M059J (cell line): ENCODE results near the gene CHMP2A. TPM values are rescaled to one million over a fixed set of nuclear protein-coding genes. Genes with fewer than 3 reads are reported as not detected.
"Not testable (repeated sequence)": the region's sequence is repeated elsewhere in the genome, so short reads cannot be mapped to it uniquely, and the experiment has no call there.

ENCODE experiments used
- DNase-seq: peaks from one replicate; pipeline ENCODE4 v3.0.0-alpha.2; 2012; ENCODE audit warnings: low read depth
- total RNA-seq: library from RNA; depleted of rRNA; stranded (reverse); fragments of >200 nt; shearing (Covaris generic); gene quantifications from 2 replicates; pipeline ENCODE4 v1.2.3, GENCODE V29; 2014

The CHMP2A gene
- total RNA-seq, 1 experiment from 2014 or later: 136 TPM

DNA sequence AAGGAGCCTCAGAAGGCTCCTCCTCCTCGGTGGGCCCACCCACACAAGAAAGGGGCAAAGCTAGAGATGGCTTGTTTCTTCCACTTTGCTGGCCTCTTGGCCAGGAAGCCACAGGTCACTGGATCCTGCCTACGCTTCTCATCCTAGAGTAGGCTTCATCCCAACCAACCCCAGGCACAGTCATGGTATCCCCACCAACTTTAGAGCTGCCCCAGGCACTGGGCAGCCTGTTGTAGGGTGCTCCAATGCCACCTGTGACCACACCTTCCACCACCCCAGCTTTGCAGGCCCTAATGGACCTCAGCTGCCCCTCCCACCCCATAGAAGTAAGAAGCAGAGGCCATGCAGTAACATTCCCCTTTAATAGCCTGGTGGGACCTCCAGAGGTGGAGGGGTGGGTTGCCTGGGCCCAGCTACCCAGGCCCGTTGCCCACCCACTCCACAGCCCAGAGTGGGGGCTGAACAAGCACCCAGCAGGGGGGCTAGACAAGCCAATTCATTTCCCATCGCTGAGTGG is 522 bp upstream of the CHMP2A start:
- no peak for DNase-seq

DNA sequence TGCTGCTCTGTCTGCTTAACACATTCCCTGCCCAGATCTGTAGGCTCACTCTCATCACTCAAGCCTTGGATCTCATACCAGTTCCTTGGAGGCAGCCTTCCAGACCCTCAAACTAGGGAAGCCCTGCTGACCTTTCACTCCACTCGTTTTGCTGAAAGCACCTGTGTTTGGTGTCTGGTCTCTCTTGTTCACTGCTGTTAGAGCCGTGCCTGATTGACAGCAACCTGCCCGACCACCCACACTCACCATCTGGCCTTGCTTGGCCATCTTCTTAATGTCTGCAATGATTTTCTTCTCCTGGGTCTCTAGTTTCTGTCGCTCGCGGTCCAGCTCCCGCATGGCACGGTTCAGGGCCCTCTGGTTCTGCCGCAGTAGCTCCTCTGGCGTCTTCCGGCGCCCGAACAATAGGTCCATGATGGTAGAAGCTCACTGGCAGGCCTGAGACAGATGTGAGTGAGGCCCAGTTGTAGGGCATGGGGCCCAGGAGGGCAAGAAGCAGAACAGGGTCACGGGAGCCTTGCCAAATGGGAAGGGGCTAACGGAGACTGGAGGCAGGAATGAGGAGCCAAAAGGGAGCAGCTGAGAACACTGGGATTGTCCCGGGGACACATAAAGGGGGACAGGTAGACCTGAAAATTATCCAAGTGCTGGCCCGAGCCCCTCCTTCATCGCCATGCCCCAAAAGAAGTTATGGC is 959 bp downstream of the CHMP2A start:
- no peak for DNase-seq

DNA sequence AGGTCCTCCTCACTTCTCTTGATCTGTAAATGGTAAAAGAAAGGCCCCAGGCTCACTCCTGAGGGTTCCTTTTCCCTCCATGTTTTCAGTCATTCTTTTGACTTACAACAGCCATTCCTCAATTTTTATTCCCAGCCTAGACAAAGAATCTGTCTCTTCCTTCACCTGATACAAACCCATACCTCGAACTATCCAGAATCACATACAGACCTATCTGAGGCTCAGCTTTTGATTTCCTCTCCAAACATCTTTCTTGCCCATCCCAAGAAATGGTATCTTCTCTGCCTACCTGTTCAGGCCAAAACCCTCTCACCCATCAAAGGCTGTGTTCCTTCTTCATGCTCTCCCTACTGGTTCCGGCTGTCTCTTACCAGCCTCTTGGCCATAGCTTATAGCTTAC is 2.2 kb downstream of the CHMP2A start:
- DNase-seq: no peak

DNA sequence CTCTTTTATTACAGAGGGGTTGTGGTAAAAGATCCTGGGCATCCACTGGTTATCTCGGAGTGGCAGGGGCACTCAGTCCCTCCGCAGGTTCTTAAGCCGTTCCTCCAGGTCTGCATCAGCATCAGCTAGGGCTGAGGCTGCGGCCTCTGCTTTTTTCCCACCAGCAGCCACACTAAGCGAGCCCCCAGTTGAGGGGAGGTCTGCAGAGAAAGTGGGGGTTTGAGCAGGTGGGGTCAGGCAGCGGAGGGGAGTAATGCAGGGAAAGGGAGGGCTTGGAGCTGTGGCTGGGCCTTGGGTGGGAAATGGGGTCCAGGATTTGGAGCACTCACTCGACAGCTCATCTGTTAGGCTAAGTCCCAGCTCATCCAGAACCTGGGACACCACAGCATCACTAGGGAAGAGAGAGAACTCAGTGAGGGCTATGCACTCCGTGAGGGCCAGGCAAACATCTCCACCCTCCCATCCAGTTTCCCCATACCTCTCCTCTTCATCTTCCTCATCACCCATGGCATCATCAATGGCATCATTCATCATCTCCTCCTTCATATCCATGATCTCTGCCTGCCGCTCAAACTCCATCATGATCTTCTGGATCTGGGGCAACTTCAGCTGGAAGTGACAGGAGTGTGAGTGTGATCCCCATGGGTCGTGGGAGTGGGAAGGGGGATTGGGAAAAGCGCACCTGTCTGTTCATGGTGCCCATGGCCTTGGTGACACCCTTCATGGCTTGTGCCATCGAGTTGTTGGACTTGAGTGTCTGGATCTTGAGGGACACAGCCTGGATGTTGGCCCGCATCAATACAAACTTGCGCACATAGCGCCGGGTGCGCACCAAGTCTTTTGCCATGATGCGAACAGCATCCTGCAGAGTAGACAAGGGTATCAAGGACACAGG is 3.1 kb downstream of the CHMP2A start:
- no peak for DNase-seq

DNA sequence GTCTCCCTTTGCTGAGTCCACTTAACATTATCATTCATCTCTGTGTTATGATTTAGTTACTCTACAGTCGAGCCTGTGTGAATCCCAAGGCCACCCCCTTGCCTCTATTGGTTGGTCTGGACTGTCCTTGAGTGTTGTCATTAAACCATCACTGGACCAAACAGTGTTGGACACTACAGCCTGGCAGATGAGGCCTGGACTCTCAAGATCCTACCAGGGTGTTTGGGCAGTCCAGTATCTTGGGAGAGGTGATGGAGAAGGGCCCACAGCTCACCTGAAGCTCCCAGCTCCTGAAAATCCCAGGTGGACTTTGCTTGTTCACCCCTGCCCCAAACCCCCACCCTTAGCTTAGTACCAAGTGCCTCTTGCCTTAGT is 3.8 kb downstream of the CHMP2A start:
- no peak for DNase-seq

DNA sequence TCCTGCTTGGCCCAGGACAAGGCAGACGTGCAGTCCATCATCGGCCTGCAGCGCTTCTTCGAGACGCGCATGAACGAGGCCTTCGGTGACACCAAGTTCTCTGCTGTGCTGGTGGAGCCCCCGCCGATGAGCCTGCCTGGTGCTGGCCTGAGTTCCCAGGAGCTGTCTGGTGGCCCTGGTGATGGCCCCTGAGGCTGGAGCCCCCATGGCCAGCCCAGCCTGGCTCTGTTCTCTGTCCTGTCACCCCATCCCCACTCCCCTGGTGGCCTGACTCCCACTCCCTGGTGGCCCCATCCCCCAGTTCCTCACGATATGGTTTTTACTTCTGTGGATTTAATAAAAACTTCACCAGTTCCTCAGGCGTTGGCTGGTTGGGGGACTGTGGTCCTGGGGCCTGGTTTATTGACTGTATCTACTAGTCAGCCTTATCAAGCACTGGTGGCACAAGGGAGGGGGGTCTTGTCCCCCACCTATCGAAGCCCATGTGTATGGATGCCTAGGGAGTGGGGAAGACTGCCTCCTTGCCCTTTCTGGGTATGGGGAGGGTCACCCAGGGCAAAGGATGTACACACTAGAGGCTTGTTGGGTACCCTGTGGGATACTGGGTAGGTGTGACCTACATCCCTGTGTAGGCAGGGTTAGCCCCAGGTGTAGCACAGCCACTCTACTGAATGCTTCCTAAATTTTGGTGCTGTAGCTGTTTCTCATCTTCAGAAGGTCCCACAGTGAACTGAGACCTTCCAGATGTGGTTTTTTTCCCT is 4.4 kb downstream of the CHMP2A start:
- no peak for DNase-seq

DNA sequence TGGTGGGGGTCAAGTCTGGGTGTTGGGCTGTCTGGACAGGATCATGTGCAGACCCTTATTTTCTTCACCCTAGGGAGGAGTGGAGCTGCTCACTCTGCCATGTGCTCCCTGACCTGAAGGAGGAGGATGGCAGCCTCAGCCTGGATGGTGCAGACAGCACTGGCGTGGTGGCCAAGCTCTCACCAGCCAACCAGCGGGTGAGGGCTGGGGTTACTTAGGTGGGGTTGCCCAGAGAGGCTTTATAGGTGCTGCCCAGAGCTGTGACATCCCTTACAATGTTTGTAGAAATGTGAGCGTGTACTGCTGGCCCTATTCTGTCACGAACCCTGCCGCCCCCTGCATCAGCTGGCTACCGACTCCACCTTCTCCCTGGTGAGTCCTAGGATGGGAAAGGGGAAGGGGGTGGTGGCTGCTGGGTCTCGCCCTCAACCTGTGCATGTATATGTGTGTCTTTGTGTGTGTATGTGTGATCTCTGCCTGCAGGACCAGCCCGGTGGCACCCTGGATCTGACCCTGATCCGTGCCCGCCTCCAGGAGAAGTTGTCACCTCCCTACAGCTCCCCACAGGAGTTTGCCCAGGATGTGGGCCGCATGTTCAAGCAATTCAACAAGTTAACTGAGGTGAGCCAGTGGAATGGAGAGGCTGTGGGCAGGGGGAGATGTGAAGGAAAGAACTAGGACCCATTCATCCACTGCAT is 5.1 kb downstream of the CHMP2A start:
- no peak for DNase-seq

DNA sequence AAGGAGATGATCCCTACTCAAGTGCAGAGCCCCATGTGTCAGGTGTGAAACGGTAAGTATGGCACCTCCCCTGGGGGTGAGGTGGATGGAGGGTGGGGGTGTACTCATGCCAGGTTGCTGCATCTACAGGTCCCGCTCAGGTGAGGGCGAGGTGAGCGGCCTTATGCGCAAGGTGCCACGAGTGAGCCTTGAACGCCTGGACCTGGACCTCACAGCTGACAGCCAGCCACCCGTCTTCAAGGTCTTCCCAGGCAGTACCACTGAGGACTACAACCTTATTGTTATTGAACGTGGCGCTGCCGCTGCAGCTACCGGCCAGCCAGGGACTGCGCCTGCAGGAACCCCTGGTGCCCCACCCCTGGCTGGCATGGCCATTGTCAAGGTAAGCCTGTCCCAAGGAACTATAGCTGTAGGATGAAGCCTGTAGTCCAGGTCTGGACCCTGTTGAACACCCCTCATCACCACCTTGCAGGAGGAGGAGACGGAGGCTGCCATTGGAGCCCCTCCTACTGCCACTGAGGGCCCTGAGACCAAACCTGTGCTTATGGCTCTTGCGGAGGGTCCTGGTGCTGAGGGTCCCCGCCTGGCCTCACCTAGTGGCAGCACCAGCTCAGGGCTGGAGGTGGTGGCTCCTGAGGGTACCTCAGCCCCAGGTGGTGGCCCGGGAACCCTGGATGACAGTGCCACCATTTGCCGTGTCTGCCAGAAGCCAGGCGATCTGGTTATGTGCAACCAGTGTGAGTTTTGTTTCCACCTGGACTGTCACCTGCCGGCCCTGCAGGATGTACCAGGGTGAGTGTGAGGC is 5.8 kb downstream of the CHMP2A start:
- no peak for DNase-seq

DNA sequence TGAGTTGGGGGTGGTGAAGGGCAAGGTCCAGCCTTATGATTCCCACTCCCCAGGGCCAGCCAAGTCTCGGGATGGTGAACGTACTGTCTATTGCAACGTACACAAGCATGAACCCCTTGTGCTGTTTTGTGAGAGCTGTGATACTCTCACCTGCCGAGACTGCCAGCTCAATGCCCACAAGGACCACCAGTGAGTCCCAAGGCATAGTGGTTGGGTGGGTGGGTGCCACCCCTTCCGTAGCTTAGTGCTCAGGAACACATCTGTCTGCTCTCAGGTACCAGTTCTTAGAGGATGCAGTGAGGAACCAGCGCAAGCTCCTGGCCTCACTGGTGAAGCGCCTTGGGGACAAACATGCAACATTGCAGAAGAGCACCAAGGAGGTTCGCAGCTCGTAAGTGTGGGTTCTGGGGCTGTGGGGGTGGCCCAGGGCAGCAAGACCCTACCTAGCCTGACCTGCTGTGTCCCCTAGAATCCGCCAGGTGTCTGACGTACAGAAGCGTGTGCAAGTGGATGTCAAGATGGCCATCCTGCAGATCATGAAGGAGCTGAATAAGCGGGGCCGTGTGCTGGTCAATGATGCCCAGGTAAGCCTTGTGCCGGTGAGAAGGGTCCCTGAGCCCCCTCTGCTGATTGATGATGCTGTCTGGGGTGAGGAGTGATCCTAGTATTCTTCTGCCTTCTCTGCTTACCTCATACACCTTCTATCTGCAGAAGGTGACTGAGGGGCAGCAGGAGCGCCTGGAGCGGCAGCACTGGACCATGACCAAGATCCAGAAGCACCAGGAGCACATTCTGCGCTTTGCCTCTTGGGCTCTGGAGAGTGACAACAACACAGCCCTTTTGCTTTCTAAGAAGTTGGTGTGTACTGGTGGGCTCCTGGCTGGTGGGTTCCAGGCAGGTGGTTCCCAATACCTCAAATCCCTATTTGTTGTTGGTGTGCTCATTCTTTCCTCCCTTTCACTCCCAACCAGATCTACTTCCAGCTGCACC is 7.3 kb downstream of the CHMP2A start:
- no peak for DNase-seq

DNA sequence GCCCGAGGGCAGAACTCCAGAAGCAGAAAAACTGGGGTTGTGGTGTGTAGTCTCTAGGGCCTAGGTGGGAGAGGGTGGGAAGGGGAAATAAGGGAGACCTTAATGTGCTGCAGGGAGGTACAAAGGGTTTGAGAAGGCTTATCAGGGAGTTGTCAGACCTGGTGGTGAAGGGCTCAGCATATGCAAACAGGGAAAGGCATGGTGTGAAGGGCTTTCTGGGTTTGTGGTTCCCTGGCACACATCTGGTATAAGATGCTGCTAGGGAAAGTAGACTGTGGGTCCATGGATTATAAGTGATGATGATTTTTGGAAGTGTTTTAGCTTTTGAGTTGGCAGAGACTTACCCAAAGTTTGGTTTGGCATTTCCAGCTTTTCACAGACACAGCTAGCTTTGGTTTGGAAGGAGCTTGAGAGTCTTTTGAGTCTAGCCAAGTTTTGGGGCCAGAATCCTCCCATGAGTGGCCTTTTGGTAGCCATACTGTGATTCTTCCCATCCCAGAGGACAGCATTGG is 8.8 kb downstream of the CHMP2A start:
- DNase-seq: no peak

DNA sequence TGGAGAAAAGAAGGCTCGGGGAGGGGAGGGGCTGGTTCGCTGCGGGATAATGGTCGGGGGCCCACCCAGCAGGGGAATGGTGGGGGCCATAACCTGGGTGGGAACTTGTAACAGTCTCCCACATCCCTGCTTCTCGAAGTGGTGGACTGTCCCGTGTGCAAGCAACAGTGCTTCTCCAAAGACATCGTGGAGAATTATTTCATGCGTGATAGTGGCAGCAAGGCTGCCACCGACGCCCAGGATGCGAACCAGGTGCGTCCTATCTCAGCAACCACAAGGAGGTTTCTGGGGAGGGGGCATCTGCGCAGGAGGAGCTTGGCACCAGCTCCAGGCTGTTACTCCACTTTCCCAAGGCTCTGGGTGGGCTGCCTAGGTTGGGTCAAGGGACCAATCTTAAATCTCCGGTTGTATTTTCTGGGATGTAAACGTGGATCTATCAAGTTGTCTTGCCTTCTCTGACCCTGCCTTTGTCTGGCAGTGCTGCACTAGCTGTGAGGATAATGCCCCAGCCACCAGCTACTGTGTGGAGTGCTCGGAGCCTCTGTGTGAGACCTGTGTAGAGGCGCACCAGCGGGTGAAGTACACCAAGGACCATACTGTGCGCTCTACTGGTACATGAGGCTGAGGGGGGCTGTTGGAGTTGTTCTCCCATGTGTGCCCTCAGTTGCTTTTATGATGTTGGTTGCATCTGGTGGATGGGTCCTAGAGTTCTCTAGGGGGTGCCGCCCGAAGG is 9.5 kb downstream of the CHMP2A start:
- DNase-seq: no peak

DNA sequence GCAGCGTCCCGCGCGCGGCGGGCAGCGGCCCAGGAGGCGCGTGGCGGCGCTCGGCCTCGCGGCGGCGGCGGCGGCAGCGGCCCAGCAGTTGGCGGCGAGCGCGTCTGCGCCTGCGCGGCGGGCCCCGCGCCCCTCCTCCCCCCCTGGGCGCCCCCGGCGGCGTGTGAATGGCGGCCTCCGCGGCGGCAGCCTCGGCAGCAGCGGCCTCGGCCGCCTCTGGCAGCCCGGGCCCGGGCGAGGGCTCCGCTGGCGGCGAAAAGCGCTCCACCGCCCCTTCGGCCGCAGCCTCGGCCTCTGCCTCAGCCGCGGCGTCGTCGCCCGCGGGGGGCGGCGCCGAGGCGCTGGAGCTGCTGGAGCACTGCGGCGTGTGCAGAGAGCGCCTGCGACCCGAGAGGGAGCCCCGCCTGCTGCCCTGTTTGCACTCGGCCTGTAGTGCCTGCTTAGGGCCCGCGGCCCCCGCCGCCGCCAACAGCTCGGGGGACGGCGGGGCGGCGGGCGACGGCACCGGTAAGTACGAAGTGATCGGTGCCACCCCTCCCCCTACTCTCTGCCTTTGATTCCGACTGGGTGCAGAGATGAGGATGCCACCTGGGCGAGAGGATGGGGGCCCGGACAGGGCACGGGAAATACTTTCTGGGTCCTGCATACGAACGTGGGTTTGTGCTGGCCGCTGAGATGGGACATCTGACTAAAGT is 10.2 kb downstream of the CHMP2A start:
- DNase-seq: peak; percentile 32

DNA sequence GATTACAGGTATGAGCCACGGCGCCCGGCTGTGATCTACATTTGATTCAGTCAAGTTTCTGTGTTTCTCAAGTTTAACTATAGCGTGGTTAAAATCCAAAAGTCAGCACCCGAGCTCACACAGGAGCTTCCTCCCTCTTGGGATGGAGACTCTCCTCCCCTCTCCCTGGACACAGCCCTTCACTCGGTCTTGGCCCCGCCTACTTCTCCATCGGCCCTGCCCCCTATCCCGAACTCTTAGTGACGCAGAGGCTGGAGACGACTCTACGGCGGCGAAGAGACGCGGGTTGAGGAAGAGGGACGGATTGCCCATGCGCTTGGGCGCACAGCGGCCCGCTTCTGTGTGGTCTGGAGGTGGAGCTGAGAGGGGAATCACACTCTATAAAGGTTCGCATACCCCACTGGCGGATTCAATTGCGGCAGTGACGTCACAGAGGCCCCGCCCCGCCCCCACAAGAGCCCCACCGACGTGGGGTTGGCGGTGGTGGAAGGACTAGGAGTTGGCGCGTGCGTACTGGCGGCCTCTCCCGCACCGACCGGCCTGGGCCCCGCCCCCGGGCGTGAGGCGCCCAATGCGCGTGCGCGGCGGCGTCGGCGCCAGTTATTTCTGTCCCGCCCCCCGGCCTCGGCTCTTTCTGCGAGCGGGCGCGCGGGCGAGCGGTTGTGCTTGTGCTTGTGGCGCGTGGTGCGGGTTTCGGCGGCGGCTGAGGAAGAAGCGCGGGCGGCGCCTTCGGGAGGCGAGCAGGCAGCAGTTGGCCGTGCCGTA is 10.9 kb downstream of the CHMP2A start, which contains the start of gene TRIM28:
TSS of gene TRIM28 (plus strand) at position 239 of the 765 bp plus-strand sequence. CDS start 694 bp downstream, outside the sequence.
- peak; percentile 99 for DNase-seq

DNA sequence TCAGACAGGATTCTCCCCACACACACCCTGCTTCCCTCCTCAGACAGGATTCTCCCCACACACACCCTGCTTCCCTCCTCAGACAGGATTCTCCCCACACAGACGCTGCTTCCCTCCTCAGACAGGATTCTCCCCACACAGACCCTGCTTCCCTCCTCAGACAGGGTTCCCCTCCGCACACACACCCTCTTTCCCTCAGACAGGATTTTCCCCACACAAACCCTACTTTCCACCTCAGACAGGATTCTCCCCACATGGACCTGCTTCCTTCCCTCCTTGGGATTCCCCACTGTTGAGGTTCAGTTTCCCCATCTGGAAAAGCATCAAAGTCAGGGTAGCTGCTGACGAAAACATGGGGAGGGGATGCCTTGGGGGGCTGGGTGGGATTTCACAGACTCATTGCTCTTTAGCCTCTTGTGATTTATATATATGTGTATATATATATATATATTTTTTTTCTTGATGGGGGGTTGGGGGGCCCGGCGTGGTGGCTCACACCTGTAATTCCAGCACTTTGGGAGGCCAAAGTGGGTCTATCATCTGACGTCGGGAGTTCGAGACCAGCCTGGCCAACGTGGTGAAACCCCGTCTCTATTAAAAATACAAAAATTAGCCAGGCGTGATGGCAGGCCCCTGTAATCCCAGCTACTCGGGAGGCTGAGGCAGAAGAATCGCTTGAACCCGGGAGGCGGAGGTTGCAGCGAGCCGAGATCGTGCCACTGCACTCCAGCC is 12.1 kb downstream of the CHMP2A start:
- not testable (repeated sequence) for DNase-seq

DNA sequence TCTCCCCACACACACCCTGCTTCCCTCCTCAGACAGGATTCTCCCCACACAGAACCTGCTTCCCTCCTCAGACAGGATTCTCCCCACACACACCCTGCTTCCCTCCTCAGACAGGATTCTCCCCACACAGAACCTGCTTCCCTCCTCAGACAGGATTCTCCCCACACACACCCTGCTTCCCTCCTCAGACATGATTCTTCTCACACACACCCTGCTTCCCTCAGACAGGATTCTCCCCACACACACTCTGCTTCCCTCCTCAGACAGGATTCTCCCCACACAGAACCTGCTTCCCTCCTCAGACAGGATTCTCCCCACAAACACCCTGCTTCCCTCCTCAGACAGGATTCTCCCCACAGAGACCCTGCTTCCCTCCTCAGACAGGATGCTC is 15.7 kb downstream of the CHMP2A start:
- DNase-seq: not testable (repeated sequence)
